Measurements from ENCODE around the gene ANTKMT.
A peak's percentile ranks its signal among the peaks of the same experiment; 100 is the strongest.

Gene ANTKMT

DNA sequence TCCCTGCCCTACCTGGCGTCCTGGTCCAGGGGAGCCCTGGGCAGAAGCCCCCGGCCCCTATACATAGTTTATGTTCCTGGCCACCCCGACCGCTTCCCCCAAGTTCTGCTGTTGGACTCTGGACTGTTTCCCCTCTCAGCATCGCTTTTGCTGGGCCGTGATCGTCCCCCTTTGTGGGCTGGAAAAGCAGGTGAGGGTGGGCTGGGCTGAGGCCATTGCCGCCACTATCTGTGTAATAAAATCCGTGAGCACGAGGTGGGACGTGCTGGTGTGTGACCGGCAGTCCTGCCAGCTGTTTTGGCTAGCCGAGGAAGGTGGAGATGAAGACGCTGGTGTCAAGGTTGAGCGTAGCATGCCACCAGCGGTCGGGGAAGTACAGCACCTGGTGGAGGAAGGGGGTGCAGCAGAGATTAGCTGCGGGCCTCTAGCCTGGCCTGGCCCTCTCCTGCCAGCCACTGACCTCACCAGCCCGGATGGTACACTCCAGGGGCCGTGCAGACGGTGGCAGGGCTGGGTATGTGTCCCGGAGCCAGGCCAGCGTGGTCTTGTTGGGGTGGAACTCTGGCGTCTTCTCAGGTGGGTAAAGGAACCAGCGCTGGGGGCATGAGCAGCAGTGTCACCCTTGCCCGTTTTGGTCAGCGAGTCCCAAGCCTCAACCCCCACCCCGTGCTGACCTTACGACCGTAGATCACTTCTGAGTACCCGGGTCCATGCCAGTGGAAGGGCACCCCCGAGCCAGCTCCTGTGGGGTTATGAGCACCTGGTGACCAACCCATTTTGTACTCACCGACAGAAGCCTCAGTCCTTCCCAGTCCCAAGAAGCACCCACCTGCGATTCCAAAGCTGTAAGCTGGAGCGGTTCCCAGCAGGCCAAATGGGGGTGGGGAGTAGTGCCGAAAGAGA lies 38.2 kb upstream of the ANTKMT start:
- TF ChIP-seq, protein P1, sequence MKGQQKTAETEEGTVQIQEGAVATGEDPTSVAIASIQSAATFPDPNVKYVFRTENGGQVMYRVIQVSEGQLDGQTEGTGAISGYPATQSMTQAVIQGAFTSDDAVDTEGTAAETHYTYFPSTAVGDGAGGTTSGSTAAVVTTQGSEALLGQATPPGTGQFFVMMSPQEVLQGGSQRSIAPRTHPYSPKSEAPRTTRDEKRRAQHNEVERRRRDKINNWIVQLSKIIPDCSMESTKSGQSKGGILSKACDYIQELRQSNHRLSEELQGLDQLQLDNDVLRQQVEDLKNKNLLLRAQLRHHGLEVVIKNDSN (IDR thresholded peaks at IDR 0.05) = no peak
- no peak for TF ChIP-seq EGR1 (IDR thresholded peaks at IDR 0.05)
- no peak for TF ChIP-seq TEAD4 (IDR thresholded peaks at IDR 0.05)
- TF ChIP-seq, protein P2, sequence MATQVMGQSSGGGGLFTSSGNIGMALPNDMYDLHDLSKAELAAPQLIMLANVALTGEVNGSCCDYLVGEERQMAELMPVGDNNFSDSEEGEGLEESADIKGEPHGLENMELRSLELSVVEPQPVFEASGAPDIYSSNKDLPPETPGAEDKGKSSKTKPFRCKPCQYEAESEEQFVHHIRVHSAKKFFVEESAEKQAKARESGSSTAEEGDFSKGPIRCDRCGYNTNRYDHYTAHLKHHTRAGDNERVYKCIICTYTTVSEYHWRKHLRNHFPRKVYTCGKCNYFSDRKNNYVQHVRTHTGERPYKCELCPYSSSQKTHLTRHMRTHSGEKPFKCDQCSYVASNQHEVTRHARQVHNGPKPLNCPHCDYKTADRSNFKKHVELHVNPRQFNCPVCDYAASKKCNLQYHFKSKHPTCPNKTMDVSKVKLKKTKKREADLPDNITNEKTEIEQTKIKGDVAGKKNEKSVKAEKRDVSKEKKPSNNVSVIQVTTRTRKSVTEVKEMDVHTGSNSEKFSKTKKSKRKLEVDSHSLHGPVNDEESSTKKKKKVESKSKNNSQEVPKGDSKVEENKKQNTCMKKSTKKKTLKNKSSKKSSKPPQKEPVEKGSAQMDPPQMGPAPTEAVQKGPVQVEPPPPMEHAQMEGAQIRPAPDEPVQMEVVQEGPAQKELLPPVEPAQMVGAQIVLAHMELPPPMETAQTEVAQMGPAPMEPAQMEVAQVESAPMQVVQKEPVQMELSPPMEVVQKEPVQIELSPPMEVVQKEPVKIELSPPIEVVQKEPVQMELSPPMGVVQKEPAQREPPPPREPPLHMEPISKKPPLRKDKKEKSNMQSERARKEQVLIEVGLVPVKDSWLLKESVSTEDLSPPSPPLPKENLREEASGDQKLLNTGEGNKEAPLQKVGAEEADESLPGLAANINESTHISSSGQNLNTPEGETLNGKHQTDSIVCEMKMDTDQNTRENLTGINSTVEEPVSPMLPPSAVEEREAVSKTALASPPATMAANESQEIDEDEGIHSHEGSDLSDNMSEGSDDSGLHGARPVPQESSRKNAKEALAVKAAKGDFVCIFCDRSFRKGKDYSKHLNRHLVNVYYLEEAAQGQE (IDR thresholded peaks at IDR 0.05; ENCODE audit: low read depth) = no peak
- no peak for TF ChIP-seq NFIC (IDR thresholded peaks at IDR 0.05)
- no peak for TF ChIP-seq CEBPB (IDR thresholded peaks at IDR 0.05)
- no peak for TF ChIP-seq CREB1 (IDR thresholded peaks at IDR 0.05; ENCODE audit: low read depth)

DNA sequence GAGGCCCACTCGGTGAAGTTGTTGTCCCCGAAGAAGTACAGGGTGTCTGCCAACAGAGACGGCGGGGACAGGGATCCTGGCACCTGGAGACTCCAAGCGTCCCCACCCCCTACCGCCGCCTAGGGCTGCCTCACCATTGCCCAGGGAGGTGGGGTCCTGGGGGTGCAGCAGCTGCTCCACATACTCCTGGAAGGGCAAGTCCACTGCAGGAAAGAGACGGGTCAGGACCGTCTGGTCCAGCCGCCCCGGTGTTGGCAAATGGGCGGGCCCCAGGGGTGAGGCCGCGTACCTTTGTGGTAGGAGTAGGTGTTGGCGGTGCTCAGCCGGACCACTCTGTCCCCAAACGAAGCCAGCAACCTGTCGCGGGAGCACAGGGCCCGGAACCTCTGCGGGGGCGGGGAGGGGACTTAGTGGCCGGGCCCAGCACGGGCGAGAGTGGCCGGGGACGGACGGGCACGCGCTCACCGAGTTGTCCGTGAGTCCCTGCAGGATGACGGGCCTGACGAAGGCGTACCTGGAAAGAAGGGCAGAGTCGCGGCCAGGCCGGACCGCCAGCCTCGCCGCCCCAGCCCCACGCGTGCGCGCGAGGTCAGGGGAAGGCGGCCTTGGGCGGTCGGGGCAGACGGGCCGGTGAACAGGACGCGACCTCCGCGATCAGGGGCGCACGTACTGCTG lies 37.4 kb upstream of the ANTKMT start:
- TF ChIP-seq TEAD4 (IDR thresholded peaks at IDR 0.05) (peak; percentile 8; the same call in 1 of the 2 replicates), ZBTB7A (IDR thresholded peaks at IDR 0.05; ENCODE audit: low read depth) (peak; percentile 58), YY1 (IDR thresholded peaks at IDR 0.05; ENCODE audit: low read depth) (no peak), EGR1 (IDR thresholded peaks at IDR 0.05) (0 out of 2 replicates have a peak, but pooled peaks have one; percentile 56)
- TF ChIP-seq, protein P2 (IDR thresholded peaks at IDR 0.05; ENCODE audit: low read depth) = no peak

DNA sequence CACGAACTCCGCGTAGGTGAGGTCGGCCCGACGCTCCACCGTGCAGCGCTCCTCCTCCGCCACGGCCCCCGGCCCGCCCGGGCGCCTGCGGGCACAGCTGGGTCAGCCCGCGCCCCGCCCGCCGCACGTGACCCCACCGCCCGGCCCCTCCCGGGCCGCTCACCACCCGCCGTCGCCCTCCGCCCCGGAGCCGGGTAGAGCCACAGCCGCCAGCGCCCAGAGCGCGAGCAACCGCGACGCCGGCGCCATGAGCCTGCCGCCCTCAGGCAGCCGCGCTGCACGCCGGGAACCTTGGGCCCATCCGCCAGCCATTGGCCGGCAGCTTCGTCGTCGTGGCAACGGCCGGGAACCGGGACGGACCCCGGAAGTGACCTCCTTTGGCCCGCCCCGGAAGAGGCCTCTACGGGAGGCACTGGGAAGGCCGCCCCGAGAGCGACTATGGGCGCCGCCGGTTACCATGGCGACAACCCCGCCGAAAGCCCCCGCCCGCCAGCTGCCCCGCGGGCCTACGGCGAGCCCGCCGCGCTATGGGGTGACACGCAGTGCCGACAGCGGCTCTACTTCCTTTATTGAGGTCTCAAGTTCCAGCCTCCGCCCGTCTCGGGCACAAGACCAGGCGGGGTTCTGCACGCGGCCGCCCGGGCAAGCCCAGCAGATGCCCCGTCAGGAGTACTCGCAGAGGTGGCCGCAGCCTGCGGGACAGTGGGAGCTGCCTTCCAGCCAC lies 36.7 kb upstream of the ANTKMT start, which contains the start of gene JMJD8:
Gene JMJD8, minus strand, starts transcription at position 264 of the 724 bp plus-strand sequence. Its CDS starts 15 bp downstream, at position 249.
- peak; percentile 0; the same call in 1 of the 2 replicates for TF ChIP-seq TEAD4 (IDR thresholded peaks at IDR 0.05)
- TF ChIP-seq, protein P1 (IDR thresholded peaks at IDR 0.05) = peak; percentile 74
- TF ChIP-seq TCF12 (IDR thresholded peaks at IDR 0.05; ENCODE audit: low read depth) = peak; percentile 69; the same call in 1 of the 2 replicates
- peak; percentile 86 for TF ChIP-seq TAF1 (IDR thresholded peaks at IDR 0.05; ENCODE audit: low read depth)
- TF ChIP-seq EGR1 (IDR thresholded peaks at IDR 0.05) = no peak
- no peak for TF ChIP-seq CEBPB (IDR thresholded peaks at IDR 0.05)
- peak; percentile 26; the same call in 1 of the 2 replicates for TF ChIP-seq FOXM1 (IDR thresholded peaks at IDR 0.05; ENCODE audit: borderline replicate concordance, low read depth)
- peak; percentile 19; the same call in 1 of the 2 replicates for TF ChIP-seq EP300 (IDR thresholded peaks at IDR 0.05; ENCODE audit: borderline replicate concordance)
- TF ChIP-seq, protein P2 (IDR thresholded peaks at IDR 0.05; ENCODE audit: low read depth) = no peak
- no peak for TF ChIP-seq ZBTB7A (IDR thresholded peaks at IDR 0.05; ENCODE audit: low read depth)
- peak; percentile 76 for TF ChIP-seq CREB1 (IDR thresholded peaks at IDR 0.05; ENCODE audit: low read depth)
- peak; percentile 92 for TF ChIP-seq YY1 (IDR thresholded peaks at IDR 0.05; ENCODE audit: low read depth)
- TF ChIP-seq, protein P3, sequence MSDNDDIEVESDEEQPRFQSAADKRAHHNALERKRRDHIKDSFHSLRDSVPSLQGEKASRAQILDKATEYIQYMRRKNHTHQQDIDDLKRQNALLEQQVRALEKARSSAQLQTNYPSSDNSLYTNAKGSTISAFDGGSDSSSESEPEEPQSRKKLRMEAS (IDR thresholded peaks at IDR 0.05) = peak; percentile 95
- TF ChIP-seq NFIC (IDR thresholded peaks at IDR 0.05) = peak; percentile 38; the same call in 1 of the 2 replicates
- TF ChIP-seq RAD21 (IDR thresholded peaks at IDR 0.05; ENCODE audit: low read depth) = no peak
